HG03097 (cell line): Measurements from ENCODE around the gene MTFMT.
"Not testable (repeated sequence)": the region's sequence is repeated elsewhere in the genome, so short reads cannot be mapped to it uniquely, and the experiment has no call there.

Experiments
- ATAC-seq: cut with Tn5 transposase; IDR thresholded peaks from one replicate; pipeline ENCODE4 v1.9.1; 2021; ENCODE audit not compliant: unreplicated experiment, low FRiP score

The MTFMT gene

DNA sequence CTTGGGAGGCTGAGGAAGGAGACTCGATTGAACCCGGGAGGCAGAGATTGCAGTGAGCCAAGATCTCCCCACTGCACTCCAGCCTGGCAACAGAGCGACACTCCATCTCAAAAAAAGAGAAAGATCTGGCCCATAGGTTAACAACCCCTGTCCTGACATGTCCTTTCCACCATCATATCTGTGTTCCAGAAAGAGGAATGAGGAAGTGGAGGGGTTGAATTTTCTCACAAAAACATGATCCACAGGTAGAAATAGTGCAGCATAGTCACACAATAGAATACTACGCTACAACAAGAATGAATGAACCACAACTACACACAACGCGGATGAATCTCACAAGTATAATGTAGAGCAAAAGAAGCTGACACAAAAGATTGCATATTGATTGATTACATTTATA lies 11.0 kb upstream of the MTFMT start:
- no peak for ATAC-seq

DNA sequence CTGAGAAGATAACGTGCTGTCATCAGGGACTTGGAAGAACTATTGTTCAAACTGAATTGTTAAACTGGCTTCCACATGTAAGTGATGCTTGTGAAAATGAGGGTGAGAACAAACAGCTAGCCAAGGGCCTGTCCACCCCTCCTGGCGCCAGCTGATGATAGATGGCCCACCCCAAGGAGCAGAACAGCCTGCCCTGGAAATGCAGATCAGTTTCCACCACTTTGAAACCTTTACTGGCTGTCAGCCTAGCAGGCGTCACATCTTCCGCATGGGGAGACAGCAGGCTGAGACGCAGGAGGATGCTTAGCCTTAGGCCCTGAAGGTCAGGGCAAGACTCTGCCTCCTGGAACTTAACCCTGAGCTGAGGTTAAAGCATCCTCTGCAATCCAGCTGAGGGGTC lies 9.4 kb upstream of the MTFMT start:
- ATAC-seq, result no peak

DNA sequence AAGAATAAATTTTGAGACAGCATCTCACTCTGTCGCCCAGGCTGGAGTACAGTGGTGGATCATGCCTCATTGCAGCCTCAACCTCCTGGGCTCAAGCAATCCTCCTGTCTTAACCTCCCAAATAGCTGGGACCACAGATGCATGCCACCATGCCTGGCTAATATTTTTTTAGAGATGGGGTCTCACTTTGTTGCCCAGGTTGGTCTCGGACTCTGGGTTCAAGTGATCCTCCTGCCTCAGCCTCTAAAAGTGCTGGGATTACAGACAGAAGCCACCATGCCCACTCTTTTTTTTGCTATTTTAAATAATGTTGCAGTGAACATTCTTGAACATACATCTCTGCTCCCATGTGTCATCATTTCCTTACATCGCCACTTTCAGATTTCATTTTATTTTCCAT lies 9.0 kb upstream of the MTFMT start:
- no peak for ATAC-seq

DNA sequence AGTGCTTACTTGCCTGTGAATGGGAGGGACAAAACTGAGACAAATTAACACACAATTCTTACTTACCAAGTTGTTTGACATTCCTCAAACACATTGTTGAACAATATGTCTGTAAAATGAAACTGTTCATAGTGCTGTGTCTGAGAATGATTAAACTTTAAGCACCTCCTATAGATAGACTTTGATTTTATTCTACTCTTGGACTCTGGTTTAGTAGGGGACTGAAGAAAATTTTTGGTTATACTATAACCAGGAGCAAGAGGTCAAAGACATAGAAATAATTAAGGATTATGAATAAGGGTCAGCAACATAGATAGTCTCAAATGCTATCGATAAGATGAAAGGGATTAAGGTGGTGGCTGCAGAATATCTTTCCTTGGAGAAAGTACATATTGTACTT lies 7.9 kb upstream of the MTFMT start:
- no peak for ATAC-seq

DNA sequence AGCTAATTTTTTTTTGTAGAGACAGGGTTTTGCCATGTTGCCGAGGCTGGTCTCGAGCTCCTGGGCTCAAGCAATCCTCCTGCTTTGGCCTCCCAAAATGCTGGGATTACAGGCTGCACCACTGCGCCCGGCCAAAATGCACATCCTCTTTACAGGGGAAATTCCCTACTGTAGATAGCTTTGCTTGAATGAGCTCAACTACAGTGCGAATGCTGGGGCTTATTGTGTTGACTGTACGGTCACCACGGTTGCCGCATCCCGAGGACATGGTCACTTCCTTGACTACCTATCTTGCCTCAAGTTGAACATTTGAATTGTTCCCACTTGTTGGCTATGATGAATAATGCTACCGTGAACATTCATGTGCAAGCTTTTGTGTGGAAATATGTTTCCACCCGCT lies 5.3 kb upstream of the MTFMT start:
- no peak for ATAC-seq

DNA sequence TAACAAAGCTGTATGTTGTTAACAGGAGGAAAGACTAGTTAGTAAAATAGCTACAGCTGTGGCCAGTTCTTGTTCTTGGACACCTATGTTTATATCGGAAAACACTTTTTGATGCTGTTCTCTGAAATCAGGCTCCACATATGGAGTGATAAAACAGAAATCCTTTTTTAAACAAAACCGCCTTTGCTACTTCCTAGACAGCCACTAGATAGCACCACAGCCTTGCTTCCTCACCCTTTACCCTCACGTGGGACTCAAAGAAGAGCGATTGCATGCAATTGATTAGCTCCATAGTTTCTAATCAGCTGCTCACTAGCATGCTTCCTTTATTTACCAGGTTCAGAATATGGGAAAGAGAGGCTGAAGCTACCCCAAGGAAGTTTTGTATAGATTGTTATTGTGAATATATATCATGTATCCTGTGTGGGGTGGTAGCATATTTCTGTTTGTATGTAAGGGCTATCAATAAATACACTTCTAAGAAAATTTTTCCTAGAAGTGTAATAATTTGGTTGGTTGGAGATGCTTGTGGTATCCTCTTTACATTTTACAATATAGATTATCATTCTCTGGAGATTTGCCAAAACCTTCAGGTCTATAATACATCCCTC lies 4.3 kb upstream of the MTFMT start:
- ATAC-seq, result no peak

DNA sequence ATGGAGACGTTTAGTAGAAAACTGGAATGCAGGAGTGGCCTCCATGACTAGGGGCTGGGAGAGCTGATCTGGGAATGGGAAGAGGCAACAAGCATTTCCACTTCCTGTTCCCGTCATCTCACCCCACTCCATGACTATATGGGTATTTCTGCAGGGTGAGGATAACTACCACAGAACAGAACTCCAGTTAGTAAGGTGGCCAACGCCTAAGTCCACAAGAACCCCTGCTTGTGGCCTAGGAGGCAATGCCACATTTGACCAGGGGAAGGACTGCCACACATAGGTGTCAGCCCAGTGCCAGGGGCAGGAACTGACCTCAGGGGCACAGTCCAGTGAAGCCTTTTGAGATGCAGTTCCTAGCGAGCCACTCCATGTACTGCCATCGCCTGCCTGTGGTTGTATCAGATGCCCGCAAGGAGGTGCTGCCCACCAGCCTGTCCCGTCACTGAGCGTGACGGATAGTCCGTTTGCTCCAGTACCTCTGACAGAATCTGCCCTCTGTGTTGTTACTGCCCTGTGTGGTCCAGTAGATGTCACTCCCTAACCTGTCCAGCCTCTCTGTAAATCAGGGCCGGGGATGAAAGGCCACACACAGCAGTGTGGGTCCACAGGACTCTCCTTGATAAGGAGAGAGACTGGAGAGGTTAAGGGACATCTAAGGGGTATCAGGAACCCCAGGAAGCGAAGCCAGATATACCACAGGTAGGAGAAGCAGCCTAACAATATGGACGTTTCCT lies 3.5 kb upstream of the MTFMT start:
- ATAC-seq, result no peak

DNA sequence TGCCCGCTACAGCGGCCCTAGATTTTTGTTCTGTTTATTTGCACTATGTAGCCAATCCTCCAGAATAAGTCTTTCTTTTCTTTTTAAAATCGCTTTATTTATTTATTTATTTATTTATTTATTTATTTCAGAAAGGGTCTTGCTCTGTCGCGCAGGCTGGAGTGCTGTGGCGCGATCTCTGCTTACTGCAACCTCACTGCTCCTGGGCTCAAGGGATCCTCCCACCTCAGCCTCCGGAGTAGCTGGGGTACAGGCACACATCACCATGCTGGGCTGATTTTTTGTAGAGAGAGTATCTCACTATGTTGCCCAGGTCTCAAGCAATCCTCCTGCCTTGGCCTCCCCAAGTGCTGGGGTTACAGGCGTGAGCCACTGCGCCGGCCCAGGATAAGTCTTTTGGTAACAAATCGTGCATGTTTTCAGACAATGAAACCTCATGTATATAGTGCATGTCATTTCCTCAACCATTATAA lies 333 bp upstream of the MTFMT start:
- ATAC-seq, result no peak

DNA sequence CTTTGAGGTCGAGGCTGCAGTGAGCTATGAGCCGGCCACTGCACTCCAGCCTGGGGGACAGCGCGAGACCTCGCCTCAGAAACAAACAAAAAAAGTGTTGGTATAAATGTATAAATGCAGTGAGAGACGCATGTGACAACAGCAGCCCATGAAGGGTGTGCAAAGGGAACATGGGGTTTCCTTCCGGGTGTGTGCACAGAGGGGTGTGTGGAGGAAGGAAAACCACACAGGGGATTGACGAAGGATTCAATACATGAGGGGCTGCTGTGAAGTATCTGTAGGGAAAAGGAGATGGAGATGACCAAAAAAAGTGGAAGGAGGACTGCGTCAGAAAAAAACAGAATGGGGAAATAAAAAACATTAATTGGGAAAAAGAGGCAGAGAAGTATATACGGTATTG lies 1.1 kb downstream of the MTFMT start:
- no peak for ATAC-seq

DNA sequence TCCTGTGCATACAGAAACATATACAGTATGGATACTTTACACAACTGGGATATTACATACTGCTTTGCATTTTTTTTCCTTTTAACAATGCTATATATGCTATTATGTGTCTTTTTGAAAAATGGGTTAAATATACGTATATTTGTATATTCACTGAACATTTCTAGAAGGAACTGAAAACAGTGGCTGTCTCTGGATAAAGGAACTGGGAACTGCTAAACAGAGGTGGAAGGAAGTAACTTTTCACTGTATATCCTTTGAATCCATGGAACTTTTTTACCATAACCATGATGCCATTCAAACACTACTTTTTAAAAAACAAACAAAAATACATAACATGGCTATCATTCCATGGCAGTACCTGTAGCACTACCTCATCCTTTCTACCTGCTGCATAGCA lies 1.8 kb downstream of the MTFMT start:
- ATAC-seq, result no peak

DNA sequence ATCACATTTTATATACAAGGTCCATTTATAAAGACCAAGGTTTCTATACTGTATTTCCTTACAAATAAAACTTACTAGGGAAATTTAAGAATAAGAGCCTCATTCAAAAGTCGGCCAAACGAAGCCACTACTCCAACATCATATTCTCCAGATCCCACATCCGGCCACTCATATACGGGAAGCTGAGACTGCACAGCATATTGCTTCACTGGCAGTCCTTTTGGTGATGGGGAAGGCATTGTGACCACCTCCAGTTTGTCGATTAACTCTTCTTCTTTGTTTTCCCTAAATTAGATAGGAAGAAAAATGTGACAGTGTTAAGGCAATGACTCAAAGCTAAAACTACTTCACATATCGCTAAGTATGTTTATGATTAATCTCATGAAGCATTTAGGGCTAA lies 2.7 kb downstream of the MTFMT start:
- ATAC-seq, result no peak

DNA sequence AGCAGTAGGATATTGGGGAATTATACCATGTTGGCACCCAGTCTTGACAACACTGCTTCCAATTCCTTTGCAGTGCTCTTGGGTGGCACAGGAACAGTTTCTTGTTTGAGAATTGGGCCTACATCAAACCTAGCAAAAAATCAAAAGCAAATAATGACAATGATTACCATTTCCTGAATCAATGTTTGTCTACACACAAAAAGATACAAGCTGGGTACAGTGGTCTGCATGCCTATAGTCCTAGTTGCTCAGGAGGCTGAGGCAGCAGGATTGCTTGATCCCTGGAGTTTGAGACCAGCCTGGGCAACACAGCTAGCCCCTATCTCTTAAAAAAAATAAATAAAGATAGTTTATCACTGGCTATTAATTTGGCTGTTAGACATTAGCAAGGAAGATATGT lies 8.0 kb downstream of the MTFMT start:
- ATAC-seq, result no peak

DNA sequence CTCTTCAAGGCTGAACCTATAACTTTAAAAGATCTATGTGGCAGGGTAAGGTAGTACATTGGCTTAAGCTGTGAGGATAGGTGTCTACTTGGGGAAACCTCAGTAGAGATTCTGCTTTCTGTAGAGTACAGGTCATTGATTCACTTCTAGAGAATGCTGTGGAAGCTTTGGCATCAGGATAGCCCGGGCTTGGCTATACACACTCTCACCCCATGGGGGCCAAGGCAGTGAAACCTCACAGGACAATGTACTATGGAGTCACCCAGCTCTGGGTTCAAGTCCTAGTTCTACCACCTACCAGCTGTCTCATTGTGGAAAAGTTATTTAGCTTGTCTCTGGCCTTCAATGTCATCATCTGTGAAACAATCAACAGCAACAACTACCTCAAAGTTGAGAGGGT lies 9.0 kb downstream of the MTFMT start:
- no peak for ATAC-seq

DNA sequence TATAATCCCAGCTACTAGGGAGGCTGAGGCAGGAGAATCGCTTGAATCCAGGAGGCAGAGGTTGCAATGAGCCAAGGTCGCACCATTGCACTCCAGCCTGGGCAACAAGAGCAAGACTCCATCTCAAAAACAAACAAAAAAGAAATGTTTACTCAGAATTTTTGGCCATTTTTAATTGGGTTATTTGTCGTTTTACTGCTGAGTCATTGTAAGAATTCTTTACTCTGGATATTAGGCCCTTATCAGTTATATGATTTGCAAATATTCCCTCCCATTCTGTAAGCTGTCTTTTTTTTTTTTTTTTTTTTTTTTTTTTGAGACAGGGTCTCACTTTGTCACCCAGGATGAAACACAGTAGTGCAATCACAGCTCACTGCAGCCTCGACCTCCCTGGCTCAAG lies 18.2 kb downstream of the MTFMT start:
- ATAC-seq, result not testable (repeated sequence)

DNA sequence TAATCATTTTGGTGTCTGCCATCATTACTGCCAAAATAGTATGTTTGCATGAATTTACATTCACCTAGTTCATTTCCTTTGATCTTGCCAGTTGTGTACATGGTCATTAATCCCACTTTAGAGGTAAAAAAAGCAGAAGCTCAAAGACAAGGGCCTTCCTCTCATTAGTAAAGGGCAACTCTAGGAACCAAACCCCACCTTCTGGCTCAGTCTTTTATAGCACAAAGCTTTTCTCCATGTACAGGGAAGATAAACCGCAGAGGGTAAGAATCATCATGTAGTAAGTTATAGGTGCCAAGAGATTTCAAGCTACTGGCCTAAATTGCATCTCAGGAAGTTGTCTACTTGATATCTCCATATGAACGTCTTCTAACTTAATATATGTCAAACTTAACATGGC lies 20.5 kb downstream of the MTFMT start:
- no peak for ATAC-seq

DNA sequence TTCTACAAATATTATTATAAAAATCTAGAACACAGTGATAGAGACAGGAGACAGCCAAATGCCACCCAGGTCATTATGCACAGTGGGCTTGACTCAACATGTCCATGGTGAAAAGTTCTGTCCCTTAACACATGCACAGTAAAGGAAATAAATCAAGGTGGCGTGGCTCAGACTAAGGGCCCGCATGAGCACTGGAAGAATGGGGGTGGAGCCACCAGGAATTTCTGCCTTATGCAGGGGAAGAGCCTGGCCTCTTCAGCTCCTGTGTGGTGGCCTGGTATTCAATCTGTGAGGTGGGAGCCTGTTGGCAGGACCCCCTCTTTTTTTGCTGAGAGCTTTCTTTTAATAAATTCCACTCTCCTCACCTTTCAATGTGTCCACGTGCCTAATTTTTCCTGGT lies 22.6 kb downstream of the MTFMT start:
- no peak for ATAC-seq

DNA sequence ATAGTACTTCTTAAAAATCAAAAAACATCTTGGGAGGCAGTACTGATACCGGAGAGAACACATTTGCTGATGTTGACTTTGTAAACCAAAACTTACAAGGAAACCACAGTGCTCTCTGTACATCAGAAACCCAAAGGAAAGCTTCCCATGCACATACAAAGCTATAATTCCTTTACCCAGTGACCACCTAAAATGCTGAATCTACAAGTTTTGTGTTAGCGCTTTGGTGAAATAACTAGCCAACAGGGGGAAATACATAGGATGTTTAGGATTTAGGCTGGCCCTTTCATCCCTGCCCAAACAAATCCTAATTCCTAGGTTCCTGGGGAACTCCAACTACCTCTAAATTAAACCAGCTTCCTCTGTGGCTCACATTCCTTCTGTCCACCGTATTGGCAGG lies 24.4 kb downstream of the MTFMT start:
- ATAC-seq, result no peak

DNA sequence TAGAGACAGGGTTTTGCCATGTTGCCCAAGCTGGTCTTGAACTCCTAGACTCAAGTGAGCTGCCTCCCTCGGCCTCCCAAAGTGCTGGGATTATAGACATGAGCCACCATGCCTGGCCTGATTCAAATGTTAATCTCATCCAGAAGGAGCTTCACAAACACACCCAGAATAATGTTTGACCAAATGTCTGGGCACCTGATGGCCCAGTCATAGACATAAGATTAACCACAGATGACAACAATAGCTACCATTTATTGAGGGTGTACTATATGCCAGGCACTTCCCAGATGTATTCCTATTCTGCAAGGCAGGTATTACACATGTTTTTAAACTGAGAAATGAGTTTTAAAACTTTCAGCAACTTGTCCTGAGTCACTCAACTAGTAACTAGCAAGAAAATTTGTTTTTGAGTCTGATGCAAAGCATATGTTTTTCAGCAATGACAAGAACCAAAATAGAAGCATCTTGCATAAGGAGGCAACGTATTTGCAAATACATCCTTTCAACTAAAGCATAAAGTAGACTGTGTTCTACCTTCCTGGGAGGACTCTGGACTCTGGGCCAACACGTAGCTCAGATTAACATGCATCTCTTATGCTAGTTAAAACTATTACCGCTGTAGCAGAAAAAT lies 31.6 kb downstream of the MTFMT start:
- no peak for ATAC-seq

DNA sequence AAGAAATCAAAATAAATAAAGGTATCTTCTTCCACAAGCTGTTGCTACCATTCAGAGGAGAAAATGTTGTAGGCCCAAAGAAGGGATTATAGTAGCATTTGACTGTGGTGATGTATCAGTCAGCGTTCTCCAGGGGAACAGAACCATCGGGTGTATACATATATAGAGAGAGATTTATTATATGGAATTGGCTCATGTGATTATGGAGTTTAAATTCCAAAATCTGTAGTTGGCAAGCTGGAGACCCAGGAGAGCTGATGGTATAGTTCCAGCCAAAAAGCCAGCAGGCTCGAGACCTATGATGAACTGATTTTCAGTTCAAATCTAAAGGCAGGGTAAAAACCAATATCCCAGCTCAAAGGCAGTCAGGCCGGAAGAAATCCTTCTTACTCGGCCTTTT lies 32.4 kb downstream of the MTFMT start:
- ATAC-seq, result no peak

DNA sequence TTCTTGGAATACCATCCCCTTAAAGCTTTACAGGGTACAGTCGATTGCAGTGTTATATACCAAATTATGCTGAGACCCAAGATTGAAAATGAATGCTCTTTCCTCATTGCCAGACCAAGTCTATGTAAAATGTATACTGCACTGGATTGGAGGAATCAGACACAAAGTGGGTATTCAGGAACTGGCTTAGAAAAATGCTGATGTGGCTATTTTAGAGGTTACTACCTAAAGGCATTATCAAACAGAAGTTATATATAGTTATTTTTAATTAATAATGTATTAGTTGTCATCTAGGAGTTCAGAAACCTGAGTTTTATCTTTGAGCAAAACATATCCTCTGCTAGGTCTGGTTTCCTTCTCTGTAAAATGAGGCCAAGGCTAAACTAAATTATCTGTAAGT lies 36.1 kb downstream of the MTFMT start:
- ATAC-seq, result no peak

DNA sequence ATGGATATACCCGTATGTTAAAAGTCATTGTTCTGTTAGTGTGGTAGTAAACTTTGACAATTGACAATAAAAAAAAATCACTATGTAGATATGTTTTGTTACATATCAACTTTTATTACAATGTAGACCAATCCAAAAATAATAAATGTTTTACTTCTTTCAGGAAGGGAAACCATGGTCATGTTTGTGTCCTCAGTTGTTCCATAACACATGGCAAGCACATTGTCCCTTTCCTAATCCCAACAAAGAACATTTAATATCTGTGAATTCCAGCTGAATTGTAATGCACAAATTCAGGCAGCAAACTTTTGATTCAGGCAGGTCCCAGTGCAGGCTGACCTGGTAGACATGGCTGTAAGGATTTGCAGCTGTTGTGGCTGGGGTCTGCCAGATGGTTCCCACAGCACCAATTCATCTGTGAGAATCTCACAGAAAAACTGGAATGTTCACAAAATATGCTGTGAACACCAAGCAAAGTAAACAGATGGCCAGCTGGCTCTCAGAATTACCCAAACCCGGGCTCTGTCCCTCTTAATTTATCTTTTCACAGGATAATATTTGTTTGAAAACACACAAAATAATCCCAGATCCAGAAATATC lies 37.8 kb downstream of the MTFMT start:
- ATAC-seq, result no peak

DNA sequence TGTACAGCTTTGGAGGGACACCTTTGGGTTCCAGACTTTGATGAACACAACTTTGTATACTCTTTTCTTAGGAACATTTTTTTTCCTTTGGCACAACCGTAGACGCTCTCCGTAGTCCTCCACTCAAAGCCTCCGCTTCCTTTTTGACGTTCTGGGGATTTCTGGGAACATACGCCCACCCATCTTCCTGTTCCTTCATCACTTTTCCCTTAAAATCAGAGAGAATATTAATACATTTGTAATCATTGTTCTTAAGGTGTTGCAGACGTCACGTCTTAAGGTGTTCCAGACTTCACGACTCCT lies 39.3 kb downstream of the MTFMT start:
- ATAC-seq, result no peak
